Pancreas (tissue), 10 donors: ENCODE measurements around the gene PCNT. TPM values are rescaled to one million over a fixed set of nuclear protein-coding genes. Genes with fewer than 3 reads are reported as not detected.

Experiments used
- ATAC-seq, 4 donors: fragments of 200-7000 bp; cut with Tn5 transposase; one replicate each; pipeline versions ENCODE4 v1.8.0 to v1.9.1; 2020; ENCODE audit warnings: mild to moderate bottlenecking in 4 of 4, moderate library complexity in 4 of 4
- DNase-seq, 6 donors: peaks; one replicate each; pipeline ENCODE4 v3.0.0-alpha.2; 2020
- FAIRE-seq: peaks from 2 replicates; lab custom pipeline; 2012; peaks lifted over from hg19 to GRCh38; lab: Jason Lieb, UNC
- H3K27ac ChIP-seq, 4 donors: fragments of 200-600 bp; sonication (generic); 1 replicate in 3 of 4; 2 replicates in 1 of 4; pipeline versions ENCODE4 v1.5.0 to v1.8.0; 2020
- H3K27me3 ChIP-seq, 4 donors: fragments of 200-600 bp; one replicate each; pipeline ENCODE4 v1.8.0; 2021
- H3K36me3 ChIP-seq, 3 donors: fragments of 200-600 bp; sonication (generic) in 1 of 3; one replicate each; pipeline versions ENCODE4 v1.5.0 to v1.8.0; 2020 to 2021
- H3K4me1 ChIP-seq, 3 donors: fragments of 200-600 bp; one replicate each; pipeline ENCODE4 v1.8.0; 2021
- H3K4me3 ChIP-seq, 4 donors: fragments of 200-600 bp; sonication (generic) in 2 of 4; one replicate each; pipeline versions ENCODE4 v1.5.0 to v1.8.0; 2020 to 2021
- H3K9me3 ChIP-seq, 4 donors: fragments of 200-600 bp; one replicate each; pipeline ENCODE4 v1.8.0; 2021
- WGBS, 2 donors: extraction: QIAGEN DNeasy Blood & Tissue Kit; methylation state at CpG; one replicate each; pipeline ENCODE4 v1.1.7; 2013; 5-methylcytosine and 5-hydroxymethylcytosine counted together
- intact Hi-C, 3 donors: fragments of 100-400 bp; cut with DNase I; formaldehyde crosslinking; loops; one replicate each; pipeline versions ENCODE4 v1.11.1 to v1.14.2; 2022
- polyA plus RNA-seq, 2 donors: library from polyadenylated mRNA; stranded (reverse); fragments of 200-250 nt; gene quantifications; one replicate each; pipeline ENCODE4 v1.2.3, GENCODE V29; 2013
- total RNA-seq, 6 donors: library from RNA; stranded (reverse); fragmentation: NEBNext Ultra II Directional in 4 of 6; extraction: Animal tissue kit (Norgen Biotek cat#: 25700) in 4 of 6; gene quantifications; one replicate each; pipeline versions ENCODE4 v1.2.1 to v1.2.4, GENCODE V29; 2021 to 2023
- TF ChIP-seq, protein P1 (sequence below), 4 donors: fragments of 200-600 bp; sonication (generic) in 3 of 4; IDR thresholded peaks; one replicate each; pipeline versions ENCODE4 v1.5.0 to v1.8.0; 2021; ENCODE audit warnings: antibody characterized with exemption in 4 of 4
- donor health status: healthy with polysubstance abuse.
- donor health status: DM: no; HTN: no; CAD: no; lungs with moderate emphysema.
- donor health status: DM: no; HTN: no; CAD: no.
- donor health status: control.
- donor health status: control.
- donor health status: Bipolar disorder and iron deficiency.
- donor health status: DM: yes; HTN: yes; CAD: no.
- donor health status: DM: no; HTN: no; CAD: no.
- donor health status: DM: no; HTN: no; CAD: no.
- donor health status: DM: yes; HTN: yes; CAD: no.

Gene PCNT
- total and polyA plus RNA-seq, 8 donors: 8.1 to 15.5 (median 12.1) TPM

DNA sequence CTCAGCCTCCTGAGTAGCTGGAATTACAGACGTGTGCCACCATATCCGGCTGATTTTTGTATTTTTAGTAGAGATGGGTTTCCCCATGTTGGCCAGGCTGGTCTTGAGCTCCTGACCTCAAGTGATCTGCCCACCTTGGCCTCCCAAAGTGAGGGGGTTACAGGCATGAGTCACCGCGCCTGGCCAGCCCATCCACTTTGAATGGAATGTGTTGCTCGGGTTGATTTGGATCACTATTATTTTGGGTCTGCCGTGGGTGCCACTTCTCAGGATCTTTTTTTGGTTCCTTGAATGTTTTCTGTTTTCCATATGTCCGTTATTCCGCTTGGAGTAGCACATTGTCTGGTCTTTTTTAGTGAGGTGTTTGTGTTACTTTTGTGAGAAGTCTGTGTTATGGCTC lies 17.0 kb downstream of the PCNT start:
- DNase-seq (no peak), ATAC-seq (no peak), FAIRE-seq (no peak)
- no peak overlapping the region for H3K27ac ChIP-seq
- H3K4me3 ChIP-seq: no peak overlapping the region
- no peaks in the 10 kb centered on the region for H3K4me1 ChIP-seq
- TF ChIP-seq, protein P1, sequence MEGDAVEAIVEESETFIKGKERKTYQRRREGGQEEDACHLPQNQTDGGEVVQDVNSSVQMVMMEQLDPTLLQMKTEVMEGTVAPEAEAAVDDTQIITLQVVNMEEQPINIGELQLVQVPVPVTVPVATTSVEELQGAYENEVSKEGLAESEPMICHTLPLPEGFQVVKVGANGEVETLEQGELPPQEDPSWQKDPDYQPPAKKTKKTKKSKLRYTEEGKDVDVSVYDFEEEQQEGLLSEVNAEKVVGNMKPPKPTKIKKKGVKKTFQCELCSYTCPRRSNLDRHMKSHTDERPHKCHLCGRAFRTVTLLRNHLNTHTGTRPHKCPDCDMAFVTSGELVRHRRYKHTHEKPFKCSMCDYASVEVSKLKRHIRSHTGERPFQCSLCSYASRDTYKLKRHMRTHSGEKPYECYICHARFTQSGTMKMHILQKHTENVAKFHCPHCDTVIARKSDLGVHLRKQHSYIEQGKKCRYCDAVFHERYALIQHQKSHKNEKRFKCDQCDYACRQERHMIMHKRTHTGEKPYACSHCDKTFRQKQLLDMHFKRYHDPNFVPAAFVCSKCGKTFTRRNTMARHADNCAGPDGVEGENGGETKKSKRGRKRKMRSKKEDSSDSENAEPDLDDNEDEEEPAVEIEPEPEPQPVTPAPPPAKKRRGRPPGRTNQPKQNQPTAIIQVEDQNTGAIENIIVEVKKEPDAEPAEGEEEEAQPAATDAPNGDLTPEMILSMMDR (IDR thresholded peaks at IDR 0.05): no peak
- H3K36me3 ChIP-seq: peaks cover 0 to 16% (median 0%) of the 10 kb centered on the region in 3 donors
- no peaks in the 10 kb centered on the region for H3K27me3 ChIP-seq
- no peaks in the 10 kb centered on the region for H3K9me3 ChIP-seq
- intact Hi-C loops: no loop called here
- WGBS, 2 donors: 91 to 98% methylated on average over 6 to 8 of the region's 8 CpGs

DNA sequence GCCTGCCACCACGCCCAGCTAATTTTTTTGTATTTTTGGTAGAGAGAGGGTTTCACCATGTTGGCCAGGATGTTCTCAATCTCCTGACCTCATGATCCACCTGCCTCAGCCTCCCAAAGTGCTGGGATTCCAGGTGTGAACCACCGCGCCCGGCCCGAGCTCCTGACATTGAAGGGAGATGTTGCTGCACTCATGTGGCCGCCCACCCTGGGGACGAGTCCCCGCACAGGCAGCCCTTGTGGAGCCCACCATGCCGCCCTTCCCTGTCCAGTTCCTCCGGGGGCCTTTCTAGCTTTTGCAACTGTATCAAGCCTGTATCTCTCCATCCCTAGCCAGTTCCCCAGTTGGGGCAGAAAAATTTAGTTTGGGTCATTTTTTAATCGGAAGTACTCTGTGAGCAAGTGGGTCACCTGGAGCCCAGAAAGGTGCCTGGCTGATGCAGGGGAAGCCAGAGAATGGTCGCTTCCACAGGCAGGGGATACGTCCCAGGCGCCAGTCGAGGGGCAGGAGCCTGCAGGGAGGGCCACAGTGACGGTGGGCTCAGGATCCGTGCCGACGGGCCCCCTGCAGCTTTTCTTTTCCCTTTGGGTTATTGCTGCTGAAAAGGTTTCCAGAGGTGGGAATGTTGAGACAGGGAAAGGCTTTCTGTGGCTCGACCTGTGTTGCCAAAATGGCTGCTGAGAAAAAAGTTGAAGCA lies 20.4 kb downstream of the PCNT start:
- no peaks in the 10 kb centered on the region for H3K27me3 ChIP-seq
- no peak overlapping the region for H3K27ac ChIP-seq
- H3K4me1 ChIP-seq: no peaks in the 10 kb centered on the region
- WGBS, 2 donors: 95% methylated on average over 20 of the region's 20 CpGs
- ATAC-seq (no peak), FAIRE-seq (no peak), DNase-seq (no peak)
- H3K9me3 ChIP-seq: no peaks in the 10 kb centered on the region
- H3K4me3 ChIP-seq: no peak overlapping the region
- peaks cover 0 to 22% (median 7%) of the 10 kb centered on the region in 3 donors for H3K36me3 ChIP-seq
- TF ChIP-seq, protein P1 (IDR thresholded peaks at IDR 0.05): no peak
- intact Hi-C loops: no loop called here

DNA sequence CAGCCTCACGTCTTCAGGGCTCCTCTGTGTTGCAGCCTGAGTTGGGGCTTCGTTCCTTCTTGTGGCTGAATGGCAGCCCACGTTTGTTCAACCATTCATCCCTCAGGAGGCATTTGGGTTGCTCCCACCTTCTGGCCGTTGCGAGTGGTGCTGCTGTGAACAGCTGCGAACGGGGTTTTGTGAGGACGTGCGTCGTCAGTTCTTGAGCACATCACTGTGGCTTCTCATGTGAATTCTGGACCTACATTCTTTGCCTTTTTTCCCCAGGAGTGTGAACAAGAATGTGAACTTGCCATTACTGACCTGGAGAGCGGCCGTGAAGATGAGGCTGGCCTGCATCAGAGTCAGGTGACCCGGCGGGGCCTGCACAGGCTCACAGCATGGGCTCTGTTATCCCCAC lies 21.9 kb downstream of the PCNT start:
- peaks cover 0 to 37% (median 15%) of the 10 kb centered on the region in 3 donors for H3K36me3 ChIP-seq
- ATAC-seq: no peak
- WGBS, 2 donors: 91 to 93% methylated on average over 14 of the region's 14 CpGs
- no peaks in the 10 kb centered on the region for H3K4me1 ChIP-seq
- H3K27me3 ChIP-seq: no peaks in the 10 kb centered on the region
- intact Hi-C loops: no loop called here
- no peak overlapping the region for H3K4me3 ChIP-seq
- H3K9me3 ChIP-seq: no peaks in the 10 kb centered on the region
- FAIRE-seq: no peak
- TF ChIP-seq, protein P1 (IDR thresholded peaks at IDR 0.05): no peak
- no peak for DNase-seq
- no peak overlapping the region for H3K27ac ChIP-seq

DNA sequence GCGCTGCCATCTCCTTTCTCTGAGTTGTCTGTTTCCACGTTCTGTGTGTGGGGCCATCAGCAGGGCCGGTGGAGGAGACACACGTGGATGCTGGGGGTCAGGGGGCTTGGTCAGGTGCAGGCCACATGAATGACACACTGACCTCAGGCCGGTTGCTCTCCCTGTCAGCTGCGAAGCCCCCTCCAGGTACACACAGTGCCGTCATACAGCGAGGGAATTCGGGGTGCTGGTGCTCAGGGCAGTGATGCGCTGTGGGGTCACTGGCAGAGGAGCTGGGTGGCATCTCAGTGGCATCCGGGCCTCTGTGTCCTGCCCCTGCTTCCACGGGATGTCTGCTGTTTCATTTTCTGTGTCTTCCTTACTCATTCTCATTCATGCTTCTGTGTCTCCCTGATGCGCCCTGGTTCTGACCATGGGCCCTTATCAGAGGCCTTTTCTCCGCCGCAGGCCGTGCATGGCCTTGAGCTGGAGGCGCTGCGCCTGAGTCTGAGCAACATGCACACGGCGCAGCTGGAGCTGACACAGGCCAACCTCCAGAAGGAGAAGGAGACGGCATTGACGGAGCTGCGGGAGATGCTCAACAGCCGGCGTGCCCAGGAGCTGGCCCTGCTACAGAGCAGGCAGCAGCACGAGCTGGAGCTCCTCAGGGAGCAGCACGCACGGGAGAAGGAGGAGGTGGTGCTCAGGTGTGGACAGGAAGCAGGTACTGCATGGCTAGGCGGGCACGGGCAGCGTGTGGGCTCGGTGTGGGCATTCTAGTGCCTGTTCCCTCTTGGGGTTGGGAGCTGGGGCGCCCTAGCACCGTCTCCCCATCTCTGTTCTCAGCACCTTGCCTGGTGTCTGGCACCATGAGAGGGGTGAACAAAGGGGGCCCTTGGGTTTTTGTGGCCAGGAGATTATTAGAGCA lies 22.6 kb downstream of the PCNT start:
- ATAC-seq: no peak
- TF ChIP-seq, protein P1 (IDR thresholded peaks at IDR 0.05): no peak

More for the DNA sequence above, 22.6 kb downstream of the PCNT start:
- DNase-seq (peak in 1 of 6 donors; percentile 42), FAIRE-seq (no peak)
- intact Hi-C loops: no loop called here
- H3K4me3 ChIP-seq: no peak overlapping the region
- no peaks in the 10 kb centered on the region for H3K4me1 ChIP-seq
- no peaks in the 10 kb centered on the region for H3K27me3 ChIP-seq
- H3K9me3 ChIP-seq: no peaks in the 10 kb centered on the region
- 91 to 93% methylated on average over 34 of the region's 34 CpGs for WGBS, 2 donors
- H3K27ac ChIP-seq: no peak overlapping the region
- H3K36me3 ChIP-seq: peaks cover 0 to 40% (median 18%) of the 10 kb centered on the region in 3 donors
